ENCODE measurements around the gene THSD7A.

THSD7A gene, protein sequence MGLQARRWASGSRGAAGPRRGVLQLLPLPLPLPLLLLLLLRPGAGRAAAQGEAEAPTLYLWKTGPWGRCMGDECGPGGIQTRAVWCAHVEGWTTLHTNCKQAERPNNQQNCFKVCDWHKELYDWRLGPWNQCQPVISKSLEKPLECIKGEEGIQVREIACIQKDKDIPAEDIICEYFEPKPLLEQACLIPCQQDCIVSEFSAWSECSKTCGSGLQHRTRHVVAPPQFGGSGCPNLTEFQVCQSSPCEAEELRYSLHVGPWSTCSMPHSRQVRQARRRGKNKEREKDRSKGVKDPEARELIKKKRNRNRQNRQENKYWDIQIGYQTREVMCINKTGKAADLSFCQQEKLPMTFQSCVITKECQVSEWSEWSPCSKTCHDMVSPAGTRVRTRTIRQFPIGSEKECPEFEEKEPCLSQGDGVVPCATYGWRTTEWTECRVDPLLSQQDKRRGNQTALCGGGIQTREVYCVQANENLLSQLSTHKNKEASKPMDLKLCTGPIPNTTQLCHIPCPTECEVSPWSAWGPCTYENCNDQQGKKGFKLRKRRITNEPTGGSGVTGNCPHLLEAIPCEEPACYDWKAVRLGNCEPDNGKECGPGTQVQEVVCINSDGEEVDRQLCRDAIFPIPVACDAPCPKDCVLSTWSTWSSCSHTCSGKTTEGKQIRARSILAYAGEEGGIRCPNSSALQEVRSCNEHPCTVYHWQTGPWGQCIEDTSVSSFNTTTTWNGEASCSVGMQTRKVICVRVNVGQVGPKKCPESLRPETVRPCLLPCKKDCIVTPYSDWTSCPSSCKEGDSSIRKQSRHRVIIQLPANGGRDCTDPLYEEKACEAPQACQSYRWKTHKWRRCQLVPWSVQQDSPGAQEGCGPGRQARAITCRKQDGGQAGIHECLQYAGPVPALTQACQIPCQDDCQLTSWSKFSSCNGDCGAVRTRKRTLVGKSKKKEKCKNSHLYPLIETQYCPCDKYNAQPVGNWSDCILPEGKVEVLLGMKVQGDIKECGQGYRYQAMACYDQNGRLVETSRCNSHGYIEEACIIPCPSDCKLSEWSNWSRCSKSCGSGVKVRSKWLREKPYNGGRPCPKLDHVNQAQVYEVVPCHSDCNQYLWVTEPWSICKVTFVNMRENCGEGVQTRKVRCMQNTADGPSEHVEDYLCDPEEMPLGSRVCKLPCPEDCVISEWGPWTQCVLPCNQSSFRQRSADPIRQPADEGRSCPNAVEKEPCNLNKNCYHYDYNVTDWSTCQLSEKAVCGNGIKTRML (N-terminal part only)

DNA sequence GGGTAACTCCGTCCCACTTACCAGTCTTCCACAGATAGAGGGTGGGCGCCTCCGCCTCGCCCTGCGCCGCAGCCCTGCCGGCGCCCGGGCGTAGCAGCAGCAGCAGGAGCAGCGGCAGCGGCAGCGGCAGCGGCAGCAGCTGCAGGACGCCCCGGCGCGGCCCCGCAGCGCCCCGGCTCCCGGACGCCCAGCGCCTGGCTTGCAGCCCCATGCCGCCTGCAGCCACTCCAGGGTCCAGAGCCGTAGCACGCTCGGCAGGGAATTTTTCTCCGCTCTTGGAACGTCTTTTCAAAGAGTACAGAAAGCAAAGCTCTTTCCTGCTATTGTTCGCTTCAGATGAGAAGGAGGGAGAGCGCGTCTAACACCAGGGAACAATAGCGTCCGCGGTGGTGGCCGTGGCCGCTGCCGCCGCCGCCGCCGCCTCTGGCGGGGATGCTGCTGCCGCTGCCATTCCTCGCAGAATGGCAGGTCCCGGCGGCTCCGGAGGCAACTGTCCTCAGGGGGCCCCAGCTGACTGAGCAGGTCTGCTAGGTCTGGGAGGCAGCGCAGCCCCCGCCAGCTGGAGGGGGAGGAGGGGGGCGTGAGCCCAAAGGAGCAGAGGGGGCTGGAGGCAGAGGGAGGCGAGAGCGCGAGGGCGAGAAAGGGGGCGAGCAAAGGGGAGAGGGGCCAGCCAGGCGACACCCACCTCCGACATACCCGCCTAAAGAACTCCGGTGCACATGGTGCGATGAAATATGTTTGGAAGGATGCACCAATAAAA is at the start of gene THSD7A:
Gene THSD7A, minus strand, starts transcription at position 463 of the 760 bp plus-strand sequence. Its CDS starts 252 bp downstream, at position 211.
- DNase-seq: no peak

DNA sequence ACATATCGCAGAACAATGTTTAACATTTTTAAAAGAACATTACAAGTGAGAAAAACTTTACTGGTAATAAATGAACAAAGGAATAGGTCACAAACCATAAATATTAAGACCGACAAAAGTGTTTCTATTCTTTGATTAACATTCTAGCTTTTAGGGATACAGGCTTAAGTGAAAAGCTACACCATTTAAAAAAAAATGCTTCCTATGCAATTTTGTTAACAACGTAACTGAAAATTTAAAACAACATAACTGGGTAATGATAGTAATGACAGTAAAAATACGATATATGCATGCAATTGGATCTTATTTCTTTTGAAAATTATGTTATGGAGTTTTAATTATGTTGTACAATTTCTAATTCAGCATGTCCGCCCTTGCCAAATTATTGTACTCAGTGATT is 49.7 kb upstream of the THSD7A start:
- no peak for DNase-seq

DNA sequence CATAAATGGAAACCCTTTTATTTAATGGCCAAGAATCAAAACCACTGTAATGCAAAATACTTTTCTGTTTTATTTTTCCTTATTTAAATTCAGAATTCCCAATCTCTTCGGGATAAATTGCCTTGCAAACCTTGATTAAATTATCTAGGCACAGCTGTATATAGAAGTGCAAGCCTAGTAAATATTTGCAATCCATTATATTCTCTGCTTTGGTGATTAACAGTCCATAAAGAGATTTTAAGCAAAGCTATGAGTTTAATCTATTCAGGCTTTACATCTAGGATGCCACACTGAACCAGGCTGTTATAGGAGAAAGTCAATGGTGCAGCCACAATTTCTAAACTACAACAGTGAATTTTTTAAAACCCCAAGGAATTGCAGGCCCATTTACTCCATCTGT is 43.6 kb upstream of the THSD7A start:
- no peak for DNase-seq

DNA sequence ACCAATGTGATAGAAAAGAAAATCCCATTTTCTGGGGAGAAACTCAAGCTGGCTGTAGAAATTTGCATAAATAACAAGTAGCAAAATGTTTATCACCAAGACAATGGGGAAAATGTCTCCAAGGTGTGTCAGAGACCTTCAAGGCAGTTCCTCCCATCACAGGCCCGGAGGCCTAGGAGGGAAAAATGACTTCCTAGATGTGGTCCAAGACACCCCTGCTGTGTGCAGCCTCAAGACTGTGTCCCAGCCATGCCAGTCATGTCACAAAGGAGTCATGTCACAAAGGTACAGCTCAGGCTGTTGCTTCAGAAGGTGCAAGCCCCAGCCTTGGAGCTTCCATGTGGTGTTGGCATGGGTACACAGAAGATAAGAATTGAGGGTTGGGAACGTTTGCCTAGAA is 33.7 kb upstream of the THSD7A start:
- no peak for DNase-seq

DNA sequence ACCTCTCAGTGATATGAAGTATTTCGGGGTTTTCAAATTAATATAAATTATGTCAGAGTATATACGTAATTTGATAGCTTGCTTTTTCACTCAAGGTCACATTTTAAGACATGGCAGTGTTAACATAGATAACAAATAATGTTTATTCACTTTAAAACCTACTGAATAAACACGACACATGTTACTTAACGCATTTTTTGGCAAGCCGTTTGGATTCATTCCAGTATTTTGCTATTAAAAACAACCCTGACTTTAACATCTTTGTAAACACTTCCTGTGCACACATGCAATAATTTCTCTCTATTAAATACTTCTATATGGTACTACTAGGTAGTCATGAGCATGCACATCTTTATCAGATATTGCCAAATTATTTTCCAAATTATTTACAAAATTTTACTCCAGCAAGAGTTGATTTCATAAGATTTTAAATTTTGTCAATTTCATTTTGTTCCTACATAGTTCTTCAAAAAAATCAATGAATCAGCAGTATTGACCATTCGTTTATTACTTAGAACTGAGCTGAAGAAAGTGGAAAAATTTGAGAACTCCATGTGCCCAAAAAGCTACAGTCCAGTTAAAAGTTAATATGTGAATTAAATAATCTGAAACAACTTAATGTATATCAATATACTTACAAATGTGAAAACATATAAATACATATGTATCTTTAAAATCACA is 26.8 kb upstream of the THSD7A start:
- no peak for DNase-seq

DNA sequence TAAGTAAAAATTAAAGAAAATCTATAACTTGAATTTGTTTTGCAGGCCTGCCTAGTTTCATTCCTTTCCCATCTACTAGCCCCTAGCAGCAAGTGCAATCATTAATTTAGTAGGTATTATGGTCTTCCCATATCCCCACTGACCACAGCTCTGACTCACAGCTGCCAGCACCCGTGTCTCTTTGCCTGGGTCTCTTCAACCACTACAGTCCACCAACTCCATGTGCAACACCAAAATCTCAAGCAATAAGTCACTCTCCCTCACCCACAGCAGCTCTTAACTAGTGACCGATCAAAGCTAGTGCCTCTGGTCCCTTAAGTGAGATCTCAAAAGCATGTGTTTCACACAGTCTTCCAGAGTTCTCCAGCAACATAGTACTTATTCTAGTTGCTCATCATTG is 26.0 kb upstream of the THSD7A start:
- no peak for DNase-seq

DNA sequence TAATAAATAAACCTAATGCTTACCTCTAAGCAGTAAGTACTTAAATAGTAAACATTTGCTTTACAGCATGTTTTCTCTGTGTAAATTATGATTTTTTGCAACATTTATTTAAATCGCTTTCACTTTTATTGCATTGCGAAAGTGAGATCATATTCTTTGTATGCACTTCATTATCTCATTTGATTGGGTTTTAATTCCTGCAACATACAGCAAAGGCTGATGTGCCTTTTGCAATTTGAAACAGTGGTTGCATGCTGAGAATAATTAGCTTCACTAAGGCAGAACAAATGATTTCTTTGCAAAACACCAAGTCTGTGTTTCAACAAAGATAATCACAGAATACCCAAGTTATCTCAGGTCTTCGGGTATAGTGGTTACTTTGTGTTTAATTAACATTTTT is 16.3 kb upstream of the THSD7A start:
- no peak for DNase-seq

DNA sequence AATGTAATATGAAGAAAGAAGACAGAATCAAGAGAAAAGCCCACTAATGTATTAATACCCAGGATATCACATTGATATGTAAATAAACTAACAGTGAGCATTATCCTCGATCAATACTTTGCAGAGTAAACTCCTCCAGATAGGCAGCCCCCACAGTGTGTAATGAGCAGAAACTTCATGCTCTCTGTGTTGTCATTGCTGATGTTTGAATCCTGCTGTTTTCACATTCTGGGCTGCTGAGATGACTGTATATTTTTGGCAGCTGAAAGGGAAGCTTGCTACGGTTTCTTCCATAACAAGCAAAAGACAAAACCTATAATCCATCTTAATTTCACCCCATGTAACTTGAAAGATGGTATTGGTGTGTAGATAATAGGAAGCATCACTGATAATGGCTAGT is 15.3 kb upstream of the THSD7A start:
- DNase-seq: no peak

DNA sequence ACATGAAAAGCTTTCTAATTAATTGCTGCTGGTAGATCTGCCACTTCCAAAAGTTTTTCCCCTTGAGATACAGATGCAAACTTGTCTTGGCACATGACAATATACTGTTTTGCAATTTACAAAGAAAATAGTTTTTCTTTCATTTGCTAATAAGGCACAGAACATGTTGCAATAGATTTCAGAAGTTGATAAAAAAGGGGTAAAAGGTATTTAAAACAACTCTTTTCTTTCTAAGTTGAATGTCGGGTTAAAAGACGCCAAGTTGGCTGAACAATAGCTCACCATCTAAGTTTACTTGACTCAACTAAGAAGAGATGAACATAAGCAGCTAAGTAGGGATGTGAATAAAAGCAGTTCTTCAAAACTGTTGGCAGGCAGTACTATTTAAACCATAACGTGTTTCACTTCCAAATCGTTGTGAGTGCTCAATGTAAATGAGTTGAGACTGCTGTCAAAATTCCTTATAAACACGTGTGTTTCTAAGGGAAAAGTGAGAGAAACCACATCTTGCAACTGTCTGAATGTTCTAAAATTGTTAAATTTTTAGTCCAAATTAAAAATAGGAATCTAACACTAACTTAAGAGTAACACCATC is 14.5 kb upstream of the THSD7A start:
- no peak for DNase-seq

DNA sequence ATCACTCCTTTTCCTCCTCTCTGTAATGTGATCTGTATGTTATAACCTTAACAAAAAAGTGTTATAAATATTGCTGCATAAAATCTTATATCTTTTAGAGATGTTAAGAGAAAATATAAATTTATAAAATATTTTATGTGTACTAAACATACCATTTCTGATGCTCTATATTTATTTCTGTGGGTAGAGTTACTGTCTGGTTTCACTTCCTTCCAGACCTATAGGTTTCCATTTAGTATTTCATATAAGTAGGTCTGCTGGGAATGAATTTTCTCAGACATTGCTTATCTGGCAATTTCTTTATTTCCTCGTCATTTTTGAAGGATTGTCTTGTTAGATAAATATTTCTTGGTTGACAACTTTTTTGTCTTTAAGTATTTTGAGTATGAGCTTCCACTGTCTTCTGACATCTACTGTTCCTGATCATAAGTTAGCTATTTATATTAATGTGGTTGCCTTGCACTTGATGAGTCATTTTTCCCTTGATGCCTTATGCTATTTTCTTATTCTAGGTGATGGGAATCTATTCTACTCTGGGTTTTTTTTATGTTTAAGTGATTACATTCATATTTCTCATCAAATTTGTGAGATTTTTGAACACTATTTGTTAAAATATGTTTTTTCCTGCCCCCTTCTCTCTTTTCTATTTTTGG is 11.2 kb upstream of the THSD7A start:
- no peak for DNase-seq

DNA sequence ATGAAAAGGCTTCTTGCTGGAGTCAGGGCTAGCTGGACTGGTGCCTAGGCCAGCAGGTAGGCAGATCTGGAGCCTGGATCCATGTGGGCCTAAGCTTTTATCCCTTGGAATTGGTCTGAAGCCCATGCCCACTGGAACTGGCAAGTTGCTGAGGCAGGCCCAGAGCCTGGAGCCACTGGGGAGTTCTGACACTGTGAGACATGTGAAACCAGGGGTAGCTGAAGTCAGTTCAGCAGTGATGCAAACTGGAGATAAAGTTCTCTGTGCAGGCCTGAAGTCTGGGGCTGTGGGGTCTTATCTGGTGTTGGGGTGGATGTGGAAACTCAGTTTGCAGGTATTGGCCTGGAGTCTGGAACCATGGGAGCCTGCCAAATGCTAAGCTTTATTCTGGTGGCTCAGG is 9.7 kb upstream of the THSD7A start:
- no peak for DNase-seq

DNA sequence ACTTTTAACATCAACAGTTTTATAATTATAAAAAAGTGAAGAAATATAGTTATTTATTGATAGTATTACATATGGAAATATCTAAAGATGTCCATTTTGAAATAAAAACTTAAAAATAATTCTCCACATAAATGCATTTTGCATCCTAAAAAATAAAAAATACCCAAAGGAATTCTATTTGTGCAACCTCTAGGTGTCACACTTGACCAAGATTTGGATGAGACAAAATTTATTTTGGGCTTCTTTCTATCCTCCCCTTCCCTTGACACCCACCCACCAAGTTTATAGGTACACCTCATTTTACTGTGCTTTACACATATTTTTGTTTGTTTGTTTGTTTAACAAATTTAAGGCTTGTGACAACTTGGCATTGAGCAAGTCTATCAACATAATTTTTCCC is 3.3 kb upstream of the THSD7A start:
- peak; percentile 4 to 8 for DNase-seq

DNA sequence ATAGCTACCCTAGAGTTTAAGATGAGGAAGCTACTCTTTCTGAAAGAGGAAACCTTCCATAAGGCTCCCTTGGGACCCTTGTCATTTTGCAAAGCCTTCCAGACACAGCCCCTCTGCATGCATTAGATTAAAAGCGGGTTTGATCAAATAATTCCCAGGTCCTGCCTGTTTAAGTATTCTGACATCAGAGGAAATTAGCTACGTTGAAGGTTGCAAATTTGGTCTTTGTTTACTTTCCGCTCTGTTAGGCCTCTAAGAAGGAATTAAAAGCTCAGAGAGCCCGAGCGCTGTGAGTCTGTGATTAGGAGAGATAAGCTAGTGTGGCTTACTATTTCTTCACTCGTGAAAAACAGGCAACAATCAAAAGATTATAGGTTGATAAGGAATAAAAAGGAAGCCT is 1.4 kb upstream of the THSD7A start:
- DNase-seq: no peak

DNA sequence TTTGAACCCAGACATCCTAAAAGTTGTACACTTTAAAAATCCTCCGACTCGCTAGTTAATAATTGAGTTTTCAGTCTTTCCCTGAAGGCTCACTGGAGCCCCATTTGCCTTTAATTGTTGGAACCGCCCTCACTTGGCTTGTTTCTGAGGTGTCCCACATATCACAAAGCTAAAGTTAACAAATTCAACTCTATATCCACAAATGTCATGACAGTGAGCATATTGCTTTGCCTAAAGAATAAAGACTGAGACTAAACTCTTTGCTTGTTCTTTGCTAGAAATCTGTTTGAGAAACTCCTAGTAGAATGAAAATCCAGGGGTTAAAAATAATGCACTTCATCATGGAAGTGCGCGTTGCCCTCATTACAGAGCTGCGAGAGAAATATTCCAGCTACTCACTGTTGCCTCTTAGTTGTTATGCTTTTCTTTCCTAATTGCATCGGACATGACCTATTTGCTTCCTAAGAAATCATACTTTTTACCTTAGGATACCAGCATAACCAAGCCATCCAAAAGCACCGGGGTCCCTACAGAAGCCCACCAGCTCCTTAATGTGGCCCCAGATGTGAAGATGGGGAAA is 752 bp downstream of the THSD7A start:
- peak in 1 of 2 experiments; percentile 15 for DNase-seq

DNA sequence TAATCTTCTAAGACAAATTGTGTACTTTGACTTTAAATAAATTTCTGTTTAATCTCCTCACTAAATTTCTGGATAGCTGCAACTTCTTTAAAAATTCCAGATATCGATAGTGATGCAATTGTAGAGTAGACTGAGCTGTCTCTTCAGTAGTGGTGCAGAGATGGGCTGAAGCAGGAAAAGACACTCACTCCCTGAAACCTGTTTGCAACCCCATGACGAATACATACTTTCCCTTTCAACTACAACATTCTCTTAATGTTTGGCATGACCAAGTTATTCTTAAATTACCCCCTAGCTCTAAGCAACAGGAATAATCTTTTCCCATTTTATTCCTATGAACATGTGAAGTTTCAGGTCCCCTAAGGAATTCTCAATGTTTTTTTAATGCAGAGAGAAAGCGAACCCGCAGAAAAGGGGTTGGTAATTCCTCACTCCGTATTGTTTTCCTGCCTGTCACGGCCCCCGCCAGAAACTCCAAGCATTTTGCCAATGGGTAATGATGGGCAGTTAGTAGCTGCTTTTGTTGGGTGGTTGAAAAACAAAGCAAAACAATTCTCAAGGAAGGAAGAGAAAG is 1.3 kb downstream of the THSD7A start:
- no peak for DNase-seq

DNA sequence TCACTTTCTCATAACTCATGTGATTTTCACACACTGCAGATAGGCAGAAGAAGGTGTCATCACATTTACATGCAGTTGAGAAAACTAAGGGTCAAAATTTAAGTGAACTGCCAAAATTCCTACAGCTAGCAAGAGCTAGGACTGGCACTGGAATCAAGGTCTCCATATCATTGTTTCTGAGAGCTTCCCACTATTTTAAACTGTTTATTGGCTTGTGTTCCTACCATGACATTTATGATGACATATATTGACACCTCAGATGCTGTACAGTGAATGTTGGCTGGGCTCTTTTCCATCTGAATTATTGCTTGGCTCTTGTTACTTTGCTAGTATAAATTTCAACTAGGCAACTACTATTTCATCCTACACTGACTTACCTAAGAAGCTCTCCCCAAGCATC is 2.0 kb downstream of the THSD7A start:
- no peak for DNase-seq

DNA sequence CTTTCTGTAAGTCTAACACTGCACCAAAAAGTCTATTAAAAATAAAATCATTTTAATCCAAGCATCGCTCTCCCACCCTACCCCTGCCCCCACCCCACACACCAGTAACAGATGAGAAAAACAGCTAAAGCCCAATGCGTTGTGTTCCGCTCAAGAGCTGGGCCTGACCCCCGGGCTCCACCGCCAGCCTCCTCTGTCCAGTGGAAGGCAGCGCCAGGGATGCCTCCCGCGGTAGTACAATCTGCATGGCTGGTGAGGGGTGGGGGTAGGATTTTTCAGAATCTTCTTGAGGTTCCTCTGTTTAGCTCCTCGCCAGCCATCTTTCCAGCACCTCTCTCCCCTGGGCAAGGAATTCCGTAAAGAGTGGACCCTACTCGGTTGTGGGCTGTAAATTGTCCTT is 12.1 kb downstream of the THSD7A start:
- DNase-seq: no peak

DNA sequence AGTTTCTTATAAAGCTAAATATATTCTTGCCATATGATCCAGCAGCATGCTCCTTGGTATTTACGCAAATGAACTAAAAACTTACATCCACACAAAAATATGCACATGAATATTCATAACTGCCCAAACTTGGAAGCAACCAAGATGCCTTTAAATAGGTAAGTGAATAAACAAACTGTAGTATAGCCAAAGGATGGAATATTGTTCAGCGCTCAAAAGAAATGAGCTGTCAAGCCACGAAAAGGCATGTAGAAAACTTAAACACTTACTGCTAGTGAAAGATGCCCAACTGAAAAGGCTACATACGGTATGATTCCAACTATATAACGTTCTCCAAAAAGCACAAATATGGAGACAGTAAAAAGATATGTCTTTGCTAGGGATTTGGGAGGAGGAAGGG is 12.7 kb downstream of the THSD7A start:
- DNase-seq: no peak

DNA sequence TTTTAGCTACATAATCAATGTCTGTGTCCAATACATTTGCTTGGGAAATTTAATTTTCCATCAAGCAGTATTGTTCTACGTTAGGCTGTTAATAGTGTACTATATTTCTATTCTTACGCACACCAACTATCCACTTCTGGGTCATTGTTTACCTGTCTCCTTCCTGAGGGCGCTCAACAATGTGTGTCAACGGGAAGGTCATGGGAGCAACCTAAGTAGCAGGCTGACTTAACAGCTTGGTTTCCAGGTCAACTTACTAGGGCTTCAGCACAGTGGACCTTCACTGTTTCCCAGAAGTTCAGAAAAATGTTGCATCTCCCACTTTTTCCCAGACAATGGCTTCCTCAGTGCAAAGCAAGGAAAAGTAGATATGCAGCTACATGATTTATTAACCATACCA is 13.7 kb downstream of the THSD7A start:
- no peak for DNase-seq

DNA sequence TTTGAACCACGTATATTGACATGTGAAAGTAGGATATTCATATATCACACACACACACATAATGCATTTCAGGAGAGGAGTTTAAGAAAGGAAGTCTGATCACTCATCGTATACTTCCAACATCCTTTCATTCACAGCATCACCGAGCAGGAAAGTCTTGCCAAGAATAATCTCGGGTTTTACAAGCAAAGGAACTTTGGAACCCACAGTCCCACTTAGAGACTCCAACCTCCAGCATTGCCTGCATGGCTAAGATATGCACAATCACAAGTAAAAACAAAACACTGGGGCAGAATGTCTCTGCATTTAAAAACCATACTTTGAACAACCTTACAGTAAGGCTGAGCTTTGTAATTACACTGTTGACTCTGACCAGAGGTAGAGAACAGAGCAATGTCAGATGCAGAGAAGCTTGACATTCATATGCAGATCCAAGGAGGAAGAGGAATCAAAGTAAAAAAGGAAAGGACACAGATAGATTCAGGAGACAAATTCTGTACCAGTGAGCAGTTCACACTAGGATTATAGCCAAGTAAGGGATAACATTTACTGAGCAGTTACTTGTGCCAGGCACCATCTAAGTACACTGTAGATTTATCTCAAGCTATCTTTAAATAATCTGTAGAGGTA is 14.8 kb downstream of the THSD7A start:
- DNase-seq: no peak

Measured in Kasumi-1 (cell line).